ENCODE data around the gene VWA3B.
"Not testable (repeated sequence)": the region's sequence is repeated elsewhere in the genome, so short reads cannot be mapped to it uniquely, and the experiment has no call there.

The VWA3B gene

DNA sequence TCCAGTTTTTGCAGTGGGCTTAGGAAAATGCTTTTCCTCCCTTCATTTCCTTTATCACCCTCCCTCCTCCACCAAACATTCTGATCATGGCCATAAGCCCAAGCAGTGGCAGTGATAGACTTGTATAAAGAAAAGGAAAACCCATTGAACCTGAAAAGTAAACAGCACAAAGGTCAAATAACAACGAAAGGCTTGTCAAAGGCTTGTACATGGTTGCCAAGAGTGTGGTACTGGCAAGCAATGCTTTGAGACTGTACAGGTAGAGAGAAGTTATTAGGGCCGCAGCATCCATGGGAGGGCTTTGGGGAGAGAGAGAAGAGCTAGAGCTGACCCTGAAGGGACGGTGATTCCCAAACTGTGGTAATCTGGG lies 2.1 kb upstream of the VWA3B start:
- DNase-seq (ENCODE audit: low read depth in 3 of 3, low spot score in 1 of 3) = no peak

DNA sequence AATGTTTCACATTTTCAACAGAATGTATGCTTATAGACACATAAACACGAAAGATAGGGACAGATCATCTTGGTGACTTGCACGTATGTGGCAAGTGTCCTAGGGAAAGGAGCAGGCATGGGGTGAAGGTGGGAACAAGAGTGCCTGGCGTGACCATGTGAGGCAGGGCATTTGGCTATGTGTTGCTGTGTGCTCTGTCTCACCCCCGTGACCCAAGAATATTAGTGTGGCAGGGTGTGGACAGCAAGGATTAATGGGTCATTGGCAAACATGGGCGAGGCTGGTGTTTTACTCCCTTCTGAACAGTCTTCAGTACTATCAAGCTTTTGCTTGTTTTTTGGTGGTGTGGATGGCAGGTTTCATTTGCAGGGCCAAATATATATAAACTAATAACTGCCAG lies 1.3 kb upstream of the VWA3B start:
- no peak for DNase-seq (ENCODE audit: low read depth in 3 of 3, low spot score in 1 of 3)

DNA sequence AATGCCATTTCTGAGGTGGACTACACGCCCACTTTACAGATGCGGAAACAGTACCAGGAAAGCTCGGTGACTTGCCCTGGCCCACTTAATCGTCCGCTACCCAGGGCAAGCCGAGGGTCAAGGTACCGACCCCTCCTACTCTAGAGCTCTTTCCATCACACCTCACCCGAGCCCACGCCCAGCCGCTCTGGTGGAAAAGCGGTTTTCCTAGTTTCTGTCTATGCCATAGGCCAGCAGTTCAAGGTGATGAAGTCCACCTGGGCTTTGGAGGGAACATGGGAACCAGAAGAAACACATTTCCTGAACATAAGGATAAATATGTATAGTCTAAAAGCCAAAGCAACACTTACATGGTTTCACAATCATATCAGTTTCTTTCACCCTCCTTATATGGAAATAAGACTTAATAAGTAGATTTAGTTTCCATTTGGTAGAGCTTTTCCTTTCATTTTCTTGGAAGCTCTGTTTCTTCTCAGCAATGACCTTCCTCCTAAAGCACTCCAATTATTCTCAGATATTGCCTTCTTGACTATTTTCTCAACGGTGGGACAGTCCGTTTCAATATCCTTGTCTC lies 567 bp downstream of the VWA3B start:
- DNase-seq (ENCODE audit: low read depth in 3 of 3, low spot score in 1 of 3) = no peak

DNA sequence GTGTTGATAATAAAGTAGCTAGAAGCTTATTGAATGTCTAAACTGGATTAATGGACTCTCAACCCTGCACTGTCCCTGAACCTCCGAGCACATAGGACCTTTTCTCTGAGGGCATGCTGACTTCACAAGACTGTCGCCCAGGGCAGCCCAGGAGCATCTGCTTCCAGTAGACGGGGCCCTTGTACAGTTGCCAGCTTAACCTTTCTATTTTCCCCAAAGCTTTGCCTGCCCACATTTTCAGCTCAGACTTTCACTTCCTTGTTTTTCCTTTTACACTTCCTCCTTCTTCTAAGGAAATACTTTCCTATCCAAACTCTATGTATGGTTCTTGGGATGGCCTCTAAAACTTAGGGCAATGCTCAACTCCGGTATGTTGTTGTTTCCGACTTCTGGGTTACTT lies 1.3 kb downstream of the VWA3B start:
- no peak for DNase-seq (ENCODE audit: low read depth in 3 of 3, low spot score in 1 of 3)

DNA sequence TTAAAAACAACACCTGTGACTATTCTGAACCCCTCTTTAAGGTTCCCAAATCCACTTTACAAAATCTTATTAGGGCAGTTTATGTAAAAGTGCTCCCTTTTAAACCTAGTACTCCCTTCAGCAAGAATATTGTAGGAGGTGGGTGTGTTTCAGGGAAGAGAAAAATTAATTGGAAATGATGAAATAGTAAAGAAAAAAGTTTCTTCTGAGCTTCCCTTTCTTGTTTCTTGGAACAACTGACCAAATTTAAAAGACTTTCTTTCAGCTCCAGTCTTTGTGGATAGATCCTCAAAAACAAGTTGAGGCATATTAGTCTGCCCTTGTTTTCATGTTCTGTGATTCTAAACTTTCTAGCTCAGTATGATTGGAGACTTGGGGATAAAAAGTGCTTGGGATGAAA lies 3.0 kb downstream of the VWA3B start:
- no peak for DNase-seq (ENCODE audit: low read depth in 3 of 3, low spot score in 1 of 3)

DNA sequence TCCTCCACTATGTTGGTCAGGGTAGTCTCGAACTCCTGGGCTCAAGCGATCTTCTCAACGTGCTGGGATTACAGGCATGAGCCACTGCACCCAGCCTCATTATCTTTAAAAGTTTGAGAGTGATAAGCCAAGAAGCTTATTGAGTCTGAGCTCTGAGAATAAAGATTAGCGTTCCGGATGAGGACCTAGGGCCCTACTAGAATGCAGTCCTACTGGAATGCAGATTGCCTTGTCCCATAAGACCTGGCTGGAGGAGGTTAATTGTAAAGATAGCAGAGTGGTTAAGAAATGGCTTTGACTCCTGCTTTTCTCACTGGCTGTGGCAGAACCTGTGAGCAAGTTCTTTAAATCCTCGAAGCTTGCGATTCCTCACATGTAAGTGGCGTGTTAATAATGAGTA lies 4.0 kb downstream of the VWA3B start:
- DNase-seq (ENCODE audit: low read depth in 3 of 3, low spot score in 1 of 3) = no peak

DNA sequence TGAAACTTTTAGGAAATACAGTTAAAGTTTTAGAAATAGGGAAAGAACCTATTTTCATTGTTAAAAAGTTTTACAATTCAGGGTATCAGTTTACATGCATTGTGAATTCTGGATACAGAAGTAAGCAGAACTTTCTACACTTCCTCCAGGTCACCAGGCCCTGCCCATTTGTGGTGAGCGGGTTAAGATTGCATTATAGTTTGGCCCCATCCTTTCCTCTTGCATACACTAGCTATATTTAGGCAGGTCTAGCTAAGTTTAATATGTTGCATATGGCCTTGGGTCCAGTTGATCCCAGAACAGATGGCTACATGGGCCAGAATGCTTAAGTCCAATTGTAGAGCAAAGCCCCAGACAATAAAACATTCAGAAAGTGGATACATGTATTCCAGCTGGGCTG lies 4.8 kb downstream of the VWA3B start:
- no peak for DNase-seq (ENCODE audit: low read depth in 3 of 3, low spot score in 1 of 3)

DNA sequence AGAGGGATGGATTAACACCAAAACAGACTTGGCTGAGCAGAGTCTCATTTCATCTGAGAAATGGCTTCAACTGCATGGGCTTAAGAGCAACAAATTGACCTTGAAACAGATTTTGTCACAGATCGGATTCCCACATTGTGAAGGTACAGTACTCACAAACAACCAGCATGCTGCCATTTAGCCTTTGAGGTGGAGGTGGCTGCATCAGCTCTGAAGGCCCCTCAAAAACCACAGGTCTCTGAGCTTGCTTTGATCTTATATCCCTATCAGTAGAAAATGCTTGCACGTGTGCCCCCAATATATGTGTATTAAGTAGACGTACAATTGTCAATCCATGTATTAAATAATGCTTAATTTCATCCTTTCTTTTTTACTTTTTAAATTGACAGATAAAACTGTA lies 6.2 kb downstream of the VWA3B start:
- DNase-seq (ENCODE audit: low read depth in 3 of 3, low spot score in 1 of 3) = no peak

DNA sequence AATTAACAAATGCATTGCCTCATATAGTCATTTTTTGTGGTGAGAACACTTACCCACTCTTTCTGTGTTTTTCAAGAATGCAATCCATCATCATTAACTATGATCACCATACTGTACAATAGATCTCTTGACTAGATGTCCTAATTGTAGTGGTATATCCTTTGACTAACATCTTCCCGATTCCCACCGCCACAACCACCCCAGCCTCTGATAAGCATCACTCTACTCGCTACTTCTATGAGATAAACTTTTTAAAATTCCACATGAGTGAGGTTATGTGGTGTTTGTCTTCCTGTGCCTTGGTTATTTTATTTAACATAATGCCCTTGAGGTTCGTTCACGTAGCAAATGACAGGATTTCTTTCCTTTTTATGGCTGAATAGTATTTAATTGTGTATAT lies 6.6 kb downstream of the VWA3B start:
- DNase-seq (ENCODE audit: low read depth in 3 of 3, low spot score in 1 of 3) = no peak

DNA sequence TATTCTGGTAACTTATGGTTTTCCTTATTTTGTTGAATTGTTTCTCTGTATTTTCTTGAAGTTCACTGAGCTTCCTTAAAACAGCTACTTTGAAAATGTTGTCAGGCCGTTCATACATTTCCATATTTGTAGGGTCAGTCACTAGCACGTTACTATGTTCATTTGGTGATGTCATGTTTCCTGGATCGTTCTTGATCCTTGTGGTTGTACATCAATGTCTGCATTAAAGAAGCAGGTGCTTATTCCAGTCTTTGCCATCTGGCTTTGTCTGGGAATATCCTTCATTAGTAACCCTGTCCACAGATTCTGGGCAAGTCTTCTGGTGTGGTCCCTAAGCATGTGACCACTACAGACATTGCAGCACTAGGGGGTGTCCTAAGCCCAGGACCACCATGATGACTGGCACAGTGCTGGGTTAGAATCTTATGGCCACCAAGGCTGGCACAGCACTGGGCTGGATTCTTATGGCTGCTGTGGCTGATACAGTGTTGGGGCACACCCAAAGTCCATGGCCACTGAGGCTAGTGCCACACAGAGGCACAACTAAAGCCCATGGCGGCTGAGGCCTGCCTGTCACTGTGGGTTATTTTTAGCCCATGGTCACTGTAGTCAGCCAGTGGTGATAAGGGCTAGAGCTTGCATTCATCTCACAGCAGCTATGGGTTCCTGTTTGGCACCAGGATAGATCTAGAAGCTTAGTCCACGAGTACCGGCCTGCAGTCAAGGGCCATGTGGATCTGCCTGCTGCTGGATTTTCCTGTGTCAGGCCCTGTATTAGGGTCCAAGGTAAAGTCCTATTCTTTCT lies 13.2 kb downstream of the VWA3B start:
- no peak for DNase-seq (ENCODE audit: low read depth in 3 of 3, low spot score in 1 of 3)

DNA sequence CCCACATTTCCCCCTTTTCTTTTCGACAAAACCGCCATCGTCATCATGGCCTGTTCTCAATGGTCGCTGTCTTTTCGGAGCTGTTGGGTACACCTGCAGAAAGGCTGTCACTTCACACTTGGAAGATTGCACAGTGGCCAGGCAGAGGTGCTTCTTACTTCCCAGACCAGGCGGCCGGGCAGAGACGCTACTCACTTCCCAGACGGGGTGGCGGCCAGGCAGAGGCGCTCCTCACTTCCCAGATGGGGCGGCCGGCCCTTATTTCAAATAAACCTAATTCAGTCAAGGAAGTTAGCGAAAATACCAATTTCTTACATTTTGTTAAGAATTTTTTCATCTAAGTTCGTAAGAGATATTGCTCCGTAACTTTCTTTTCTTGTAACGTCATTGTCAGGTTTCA lies 15.3 kb downstream of the VWA3B start:
- DNase-seq (ENCODE audit: low read depth in 3 of 3, low spot score in 1 of 3) = not testable (repeated sequence)

DNA sequence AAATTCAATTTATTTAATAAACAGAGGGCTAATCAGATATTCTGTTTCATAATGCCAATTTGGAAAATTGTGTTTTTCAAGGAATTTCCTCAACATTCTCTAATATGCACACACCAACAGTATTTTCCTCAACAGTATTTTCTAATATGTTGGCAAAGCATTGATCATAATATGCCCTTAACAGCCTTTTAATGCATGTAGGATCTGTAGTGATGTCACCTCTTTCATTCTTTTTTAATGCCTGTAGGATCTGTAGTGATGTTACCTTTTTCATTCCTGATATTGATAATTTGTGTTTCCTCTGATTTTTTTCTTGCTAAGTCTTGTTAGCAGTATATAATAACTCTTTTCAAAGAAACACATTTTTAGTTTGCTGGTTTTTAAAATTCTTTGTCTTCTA lies 15.9 kb downstream of the VWA3B start:
- DNase-seq (ENCODE audit: low read depth in 3 of 3, low spot score in 1 of 3) = no peak

DNA sequence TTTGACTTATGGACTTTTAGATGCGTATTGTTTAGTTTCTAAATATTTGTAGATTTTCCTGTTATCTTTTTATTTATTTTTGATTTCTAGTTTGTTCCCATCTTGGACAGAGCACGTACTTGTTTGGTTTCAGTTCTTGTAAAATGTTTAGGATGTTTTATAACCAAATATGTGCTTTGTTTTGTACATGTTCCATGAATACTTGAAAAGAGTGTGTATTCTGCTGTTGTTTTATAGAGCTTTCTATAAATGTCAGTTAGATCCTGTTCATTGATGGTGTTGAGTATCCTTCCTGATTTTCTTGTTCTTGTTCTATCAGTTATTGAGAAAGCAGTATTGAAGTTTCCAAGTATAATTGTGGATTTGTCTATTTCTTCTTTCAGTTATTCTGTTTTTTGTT lies 21.1 kb downstream of the VWA3B start:
- no peak for DNase-seq (ENCODE audit: low read depth in 3 of 3, low spot score in 1 of 3)

DNA sequence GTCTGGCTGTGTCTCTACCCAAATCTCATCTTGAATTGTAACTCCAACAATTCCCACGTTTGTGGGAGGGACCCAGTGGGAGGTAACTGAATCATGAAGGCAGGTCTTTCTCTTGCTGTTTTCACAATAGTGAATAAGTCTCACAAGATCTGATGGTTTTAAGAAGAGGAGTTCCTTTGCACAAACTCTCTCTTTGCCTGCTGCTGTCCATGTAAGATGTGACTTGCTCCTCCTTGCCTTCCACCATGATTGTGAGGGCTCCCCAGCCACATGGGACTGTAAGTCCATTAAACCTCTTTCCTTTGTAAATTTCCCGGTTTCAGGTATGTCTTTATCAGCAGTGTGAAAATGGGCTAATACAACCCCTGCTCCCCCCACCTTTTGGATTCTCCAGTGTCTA lies 23.8 kb downstream of the VWA3B start:
- no peak for DNase-seq (ENCODE audit: low read depth in 3 of 3, low spot score in 1 of 3)

DNA sequence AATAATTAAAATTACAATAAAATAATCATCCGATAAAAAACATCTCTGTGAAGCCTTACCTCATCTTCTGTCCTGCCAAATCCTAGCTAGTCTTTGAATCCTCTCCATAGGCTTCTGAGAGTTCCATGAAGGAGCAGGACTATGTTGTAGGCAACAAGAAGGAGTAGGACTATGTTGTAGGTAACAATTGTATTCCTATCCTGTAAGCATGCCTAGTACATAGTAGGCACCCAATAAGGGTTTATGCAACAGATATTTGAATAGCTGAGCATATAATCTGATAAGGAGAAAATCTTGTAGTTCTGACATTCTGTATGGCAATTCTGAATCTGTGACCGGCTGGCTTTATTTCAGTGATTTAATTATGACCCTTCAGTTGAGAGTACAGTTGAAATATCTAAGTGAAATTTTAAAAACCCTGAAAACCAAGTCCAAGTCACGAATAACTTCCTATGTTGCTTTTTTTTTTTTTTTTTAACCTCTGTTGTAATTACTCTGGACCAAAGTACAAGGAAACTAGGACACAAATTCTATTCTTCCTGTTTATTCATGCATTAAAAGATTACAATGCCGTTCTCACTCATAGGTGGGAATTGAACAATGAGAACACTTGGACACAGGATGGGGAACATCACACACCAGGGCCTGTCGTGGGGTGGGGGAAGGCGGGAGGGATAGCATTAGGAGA lies 27.8 kb downstream of the VWA3B start:
- DNase-seq (ENCODE audit: low read depth in 3 of 3, low spot score in 1 of 3) = no peak

DNA sequence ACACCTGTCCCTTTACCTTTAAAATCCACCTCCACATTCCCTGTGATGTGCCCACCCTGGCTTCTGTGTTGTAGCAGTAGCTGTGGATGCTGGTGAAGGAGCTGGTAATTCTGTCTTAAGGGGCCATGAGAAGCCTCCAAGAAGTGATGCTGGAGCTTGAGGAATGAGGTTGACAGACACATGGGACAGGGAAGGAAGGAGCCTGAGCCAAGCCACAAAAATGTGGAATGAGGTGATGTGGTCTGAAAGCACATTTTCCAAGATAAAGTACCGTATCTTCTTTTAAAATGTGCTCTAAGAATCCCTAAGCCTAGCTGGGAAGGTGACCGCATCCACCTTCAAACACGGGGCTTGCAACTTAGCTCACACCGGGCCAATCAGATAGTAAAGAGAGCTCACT lies 31.2 kb downstream of the VWA3B start:
- no peak for DNase-seq (ENCODE audit: low read depth in 3 of 3, low spot score in 1 of 3)

DNA sequence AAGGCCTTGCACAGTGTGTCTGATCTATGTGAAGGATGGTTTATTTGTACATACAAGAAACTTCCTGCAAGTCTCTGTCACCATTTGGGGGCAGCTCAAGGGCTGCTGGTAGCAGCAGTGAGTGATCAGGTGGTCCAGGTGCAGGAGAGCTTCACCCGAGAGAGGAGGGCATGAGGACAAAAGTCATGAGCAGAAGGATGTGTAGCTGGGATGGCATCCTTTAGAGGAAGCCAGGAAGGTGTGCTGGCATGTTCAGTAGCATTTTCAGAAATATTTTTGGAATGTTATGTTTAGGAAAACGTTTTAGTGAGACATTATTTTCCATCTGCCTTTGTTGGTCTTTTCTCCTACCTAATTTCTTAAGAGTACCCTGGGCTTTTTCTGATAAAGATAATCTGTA lies 31.9 kb downstream of the VWA3B start:
- no peak for DNase-seq (ENCODE audit: low read depth in 3 of 3, low spot score in 1 of 3)

DNA sequence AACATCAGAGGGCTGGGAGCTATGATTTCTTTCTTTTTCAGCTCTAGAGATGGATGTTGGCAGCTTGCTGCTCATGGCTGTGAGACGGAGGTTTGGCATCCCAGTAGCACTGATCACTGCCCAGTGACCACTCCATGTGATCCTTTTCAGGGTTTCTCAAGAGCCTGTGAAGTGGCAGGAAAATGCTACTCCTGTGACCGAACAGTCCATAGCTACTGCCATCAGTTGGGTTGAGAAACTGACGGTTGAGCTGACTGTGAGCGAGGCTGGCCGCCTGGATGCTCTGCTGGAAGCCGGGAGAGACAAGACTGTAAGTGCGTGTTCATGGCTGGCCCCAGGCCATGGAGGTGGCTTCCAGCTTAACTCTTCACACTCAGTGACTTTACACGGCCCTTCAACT lies 34.2 kb downstream of the VWA3B start:
- DNase-seq (ENCODE audit: low read depth in 3 of 3, low spot score in 1 of 3) = no peak

DNA sequence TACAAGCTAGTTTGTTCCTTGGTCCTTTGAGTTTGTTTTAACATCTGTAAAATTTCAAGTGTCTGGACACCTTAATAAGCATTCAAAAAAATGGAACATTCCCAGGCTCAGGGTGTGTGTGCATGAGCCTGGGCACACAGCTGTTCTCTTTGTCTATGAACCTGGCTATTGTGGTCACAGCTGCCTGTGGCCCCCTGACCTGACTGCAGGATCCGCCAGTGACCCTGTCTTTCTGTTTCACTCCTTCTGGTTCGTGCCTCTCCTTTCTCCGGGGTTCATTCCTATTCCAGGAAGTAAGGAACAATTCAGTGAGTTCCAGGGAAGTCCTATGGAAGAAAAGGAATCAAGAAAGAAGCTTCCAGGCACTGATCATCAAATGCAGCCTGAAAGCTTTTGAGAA lies 35.6 kb downstream of the VWA3B start:
- no peak for DNase-seq (ENCODE audit: low read depth in 3 of 3, low spot score in 1 of 3)

DNA sequence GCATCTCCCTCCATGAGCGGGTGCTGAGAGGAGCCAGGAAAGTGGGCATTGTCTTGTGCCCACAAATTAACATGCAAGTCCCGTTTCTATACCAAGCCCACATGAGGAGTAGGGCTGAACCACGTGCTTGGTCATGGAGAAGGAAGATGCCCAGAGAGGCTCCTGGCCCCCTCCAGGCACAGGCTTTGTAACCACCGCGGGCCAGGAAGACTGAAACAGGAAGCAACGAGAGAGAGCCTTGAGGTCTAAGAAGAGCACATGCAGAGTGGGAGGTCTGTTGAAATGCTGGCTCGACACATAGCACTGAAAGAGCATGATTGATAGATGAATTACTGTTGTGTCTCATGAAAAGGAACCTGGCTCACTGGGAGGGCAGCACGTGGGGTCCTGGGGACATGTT lies 36.3 kb downstream of the VWA3B start:
- no peak for DNase-seq (ENCODE audit: low read depth in 3 of 3, low spot score in 1 of 3)

DNA sequence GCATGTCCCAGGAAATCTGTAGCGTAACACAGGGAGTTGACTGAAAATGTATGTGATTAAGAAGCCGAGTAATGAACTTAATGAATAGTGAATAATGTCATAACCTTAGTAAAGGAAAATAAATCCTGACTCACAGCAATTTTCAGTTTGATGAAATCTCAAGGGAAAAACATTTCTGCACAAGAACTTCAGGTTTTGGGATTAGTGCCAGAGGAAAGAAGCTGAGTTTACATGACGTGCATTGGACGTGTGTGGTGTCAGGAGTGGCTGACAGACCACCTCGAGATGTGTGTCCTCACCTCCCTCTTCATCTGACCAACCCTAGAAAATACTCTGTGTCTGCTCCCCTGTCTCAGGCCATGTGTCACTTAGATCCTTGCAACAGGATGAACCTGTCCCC lies 39.1 kb downstream of the VWA3B start:
- no peak for DNase-seq (ENCODE audit: low read depth in 3 of 3, low spot score in 1 of 3)

DNA sequence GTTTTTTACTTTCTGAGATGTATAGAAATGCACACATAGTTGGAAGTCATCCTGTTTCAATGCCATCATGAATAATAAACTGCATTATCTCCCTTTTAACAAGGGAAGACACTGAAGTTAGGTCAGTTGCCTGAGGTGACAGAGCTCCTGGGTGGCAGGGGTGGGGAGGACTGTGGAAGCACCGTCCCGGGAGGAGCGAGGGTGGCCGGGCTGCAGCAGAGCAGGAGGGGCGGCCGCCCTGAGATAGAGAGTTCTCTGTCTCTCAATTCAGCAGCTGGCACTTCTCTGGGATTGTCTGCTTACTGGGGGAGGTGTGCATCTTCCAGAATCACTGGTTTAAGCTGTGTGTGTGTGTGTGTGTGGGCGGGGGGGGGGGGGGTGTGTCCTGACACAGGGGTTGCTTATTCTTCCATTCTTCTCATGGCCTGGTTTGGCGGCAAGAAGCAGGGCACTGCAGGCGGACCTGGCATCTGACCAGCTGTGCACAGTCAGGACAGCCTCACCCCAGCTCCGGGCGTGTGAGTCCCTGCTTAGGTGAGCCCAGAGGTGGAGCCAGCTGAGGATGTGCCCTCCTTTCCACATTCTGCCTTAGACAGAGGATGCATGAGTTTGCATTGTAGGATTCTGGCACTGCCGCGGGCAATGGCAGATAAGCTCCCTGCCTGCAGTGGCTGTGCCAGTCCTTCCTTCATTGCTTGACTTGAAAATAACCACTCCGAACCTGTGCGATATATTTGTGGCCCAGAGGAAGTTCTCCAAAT lies 40.4 kb downstream of the VWA3B start:
- DNase-seq (ENCODE audit: low read depth in 3 of 3, low spot score in 1 of 3) = no peak

Measured in stimulated activated CD4-positive, alpha-beta T cell treated with anti-CD3 and anti-CD28 coated beads, TNF-alpha, amount 100 ng/mL, for 1 hour (primary cell).